OCI-LY1 (cell line): ENCODE data around the gene MID1.

Experiments
- EZH2 ChIP-seq: fragments of 200-600 bp; sonication (generic), shearing (Covaris generic); IDR thresholded peaks from 2 replicates; pipeline ENCODE4 v1.8.0; 2017; ENCODE audit warnings: borderline replicate concordance, mixed run types, mild to moderate bottlenecking, antibody characterized with exemption, low read length, moderate library complexity, mixed read lengths
- TF ChIP-seq, protein P1 (sequence below): fragments of 200-600 bp; sonication (generic), shearing (Covaris generic); IDR thresholded peaks from 2 replicates; pipeline ENCODE4 v1.5.1; 2017; ENCODE audit warnings: mild to moderate bottlenecking, antibody characterized with exemption, low read length, moderate library complexity, mixed read lengths

DNA sequence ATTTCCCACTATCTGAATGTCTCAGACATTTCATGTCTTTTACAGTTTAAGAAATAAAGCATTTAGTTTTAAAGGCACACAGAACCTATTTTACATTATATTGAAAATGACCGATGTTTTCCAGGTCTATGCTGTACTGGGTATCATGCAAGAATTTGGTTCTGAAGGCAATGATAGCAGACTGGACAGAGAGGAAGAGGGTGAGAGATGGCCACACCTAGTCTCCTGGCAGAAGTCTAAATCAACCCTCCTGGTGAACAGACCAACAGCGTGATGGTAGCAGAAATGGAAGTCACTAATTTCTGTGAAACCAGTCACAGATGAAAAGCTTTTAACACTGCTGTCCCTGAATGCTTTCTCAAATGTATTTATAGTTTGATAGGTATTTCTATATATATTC is 41.9 kb downstream of the MID1 start:
- TF ChIP-seq, protein P1, sequence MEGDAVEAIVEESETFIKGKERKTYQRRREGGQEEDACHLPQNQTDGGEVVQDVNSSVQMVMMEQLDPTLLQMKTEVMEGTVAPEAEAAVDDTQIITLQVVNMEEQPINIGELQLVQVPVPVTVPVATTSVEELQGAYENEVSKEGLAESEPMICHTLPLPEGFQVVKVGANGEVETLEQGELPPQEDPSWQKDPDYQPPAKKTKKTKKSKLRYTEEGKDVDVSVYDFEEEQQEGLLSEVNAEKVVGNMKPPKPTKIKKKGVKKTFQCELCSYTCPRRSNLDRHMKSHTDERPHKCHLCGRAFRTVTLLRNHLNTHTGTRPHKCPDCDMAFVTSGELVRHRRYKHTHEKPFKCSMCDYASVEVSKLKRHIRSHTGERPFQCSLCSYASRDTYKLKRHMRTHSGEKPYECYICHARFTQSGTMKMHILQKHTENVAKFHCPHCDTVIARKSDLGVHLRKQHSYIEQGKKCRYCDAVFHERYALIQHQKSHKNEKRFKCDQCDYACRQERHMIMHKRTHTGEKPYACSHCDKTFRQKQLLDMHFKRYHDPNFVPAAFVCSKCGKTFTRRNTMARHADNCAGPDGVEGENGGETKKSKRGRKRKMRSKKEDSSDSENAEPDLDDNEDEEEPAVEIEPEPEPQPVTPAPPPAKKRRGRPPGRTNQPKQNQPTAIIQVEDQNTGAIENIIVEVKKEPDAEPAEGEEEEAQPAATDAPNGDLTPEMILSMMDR: no peak
- no peak for TF ChIP-seq EZH2
